ENCODE data around the gene GTF2H1.
"Not testable (repeated sequence)": the region's sequence is repeated elsewhere in the genome, so short reads cannot be mapped to it uniquely, and the experiment has no call there.

- not testable (repeated sequence) for TF ChIP-seq CTCF, POLR2A (IDR thresholded peaks at IDR 0.05)
Measured at GRCh38 chr11:18323881-18324280, 1.5 kb downstream of the GTF2H1 start.

All from esophagus squamous epithelium (tissue), 4 donors.